GM12873 (cell line): ENCODE measurements around the gene ELAVL3.

ENCODE experiments used
- CTCF ChIP-seq: IDR thresholded peaks from 2 replicates; pipeline ENCODE4 v1.5.1; 2012; ENCODE audit warnings: low read depth, mild to moderate bottlenecking, moderate library complexity, low read length, control low read depth; ENCODE audit not compliant: insufficient read depth; ENCODE audit errors: missing control alignments

ELAVL3 gene

DNA sequence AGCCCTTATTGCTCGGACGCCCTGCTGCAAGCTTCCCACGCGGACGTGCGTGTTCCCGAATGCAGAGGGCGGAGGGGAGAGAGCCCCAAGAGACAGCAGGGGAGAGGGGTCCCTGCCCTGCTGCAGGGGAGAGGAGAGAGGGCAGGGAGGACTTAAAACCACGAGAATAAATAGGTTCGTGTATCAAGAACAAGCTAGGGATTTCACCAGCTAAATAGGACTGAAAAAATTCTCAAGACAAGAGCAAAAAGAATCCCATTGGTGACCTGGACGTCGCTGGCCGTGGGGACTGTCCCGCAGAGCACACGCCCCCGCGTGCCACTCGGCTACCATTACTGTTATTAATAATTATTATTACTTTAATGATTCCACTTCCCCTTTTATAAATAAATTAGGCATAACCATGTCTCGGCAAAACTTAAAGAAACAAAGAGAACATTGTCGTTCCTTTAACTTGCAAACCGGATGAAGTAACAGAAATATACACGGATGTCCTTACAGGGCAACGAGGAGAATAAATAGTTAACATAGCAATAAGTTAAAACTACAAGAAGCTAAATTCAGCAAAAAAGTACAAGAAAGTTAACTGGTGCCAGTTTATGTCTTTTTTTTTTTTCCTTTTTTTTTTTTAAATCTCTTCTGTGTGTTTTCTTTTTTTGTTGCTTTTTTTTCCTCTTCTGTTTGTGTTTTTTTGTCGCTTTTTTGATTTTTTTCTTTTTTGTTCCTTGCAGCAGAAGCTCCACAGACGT is 28.8 kb downstream of the ELAVL3 start:
- TF ChIP-seq CTCF: no peak

DNA sequence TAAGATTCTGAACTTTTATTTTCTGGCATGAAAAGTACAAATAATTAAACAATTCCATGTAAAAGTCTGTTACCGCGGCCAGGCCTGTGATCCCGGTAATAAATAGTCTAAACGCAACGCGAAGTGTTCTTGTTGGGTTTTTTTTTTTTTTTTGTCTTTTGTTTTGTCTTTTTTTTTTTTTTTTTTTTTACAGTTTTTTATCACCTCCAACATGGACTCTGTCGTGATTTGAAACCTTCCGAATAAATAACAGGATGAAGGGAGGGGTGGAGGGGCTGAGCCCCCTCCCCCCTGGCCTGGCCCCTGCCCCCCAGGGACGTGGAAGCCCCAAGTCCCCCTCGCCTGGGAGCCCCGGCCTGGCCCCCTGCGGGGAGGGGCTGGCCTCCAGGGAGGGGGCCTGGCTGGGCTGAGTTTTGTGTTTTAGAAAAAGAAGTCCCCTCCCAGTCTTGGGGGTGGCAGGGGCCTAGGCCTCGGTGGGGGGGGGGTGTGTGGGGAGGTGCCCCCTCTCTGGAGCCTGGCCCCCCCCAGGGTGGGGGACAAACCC is 29.4 kb downstream of the ELAVL3 start:
- TF ChIP-seq CTCF: no peak

GRCh38 chr19:11450570-11451326 is 30.1 kb downstream of the ELAVL3 start:
- TF ChIP-seq CTCF: no peak

DNA sequence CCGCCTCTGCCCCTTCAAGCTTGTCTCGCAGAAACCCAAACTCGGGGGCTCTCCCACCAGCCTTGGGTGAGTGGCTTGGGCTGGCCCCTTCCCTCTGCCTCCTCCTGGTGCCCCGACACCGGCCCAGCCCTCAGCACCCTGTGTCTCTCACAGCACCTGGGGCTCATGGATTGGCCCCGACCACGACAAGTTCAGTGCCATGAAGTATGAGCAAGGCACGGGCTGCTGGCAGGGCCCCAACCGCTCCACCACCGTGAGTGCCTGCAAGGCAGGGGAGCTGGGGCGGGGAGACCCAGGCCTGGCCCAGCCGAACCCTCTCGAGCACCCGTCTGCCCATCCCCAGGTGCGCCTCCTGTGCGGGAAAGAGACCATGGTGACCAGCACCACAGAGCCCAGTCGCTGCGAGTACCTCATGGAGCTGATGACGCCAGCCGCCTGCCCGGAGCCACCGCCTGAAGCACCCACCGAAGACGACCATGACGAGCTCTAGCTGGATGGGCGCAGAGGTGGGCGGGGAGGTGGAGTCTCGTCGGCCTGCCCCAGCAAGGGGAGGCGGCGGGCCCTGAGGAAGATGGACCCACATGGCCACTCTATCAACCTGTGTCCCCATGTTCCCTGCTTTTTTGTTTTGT is 31.8 kb downstream of the ELAVL3 start:
- no peak for TF ChIP-seq CTCF

DNA sequence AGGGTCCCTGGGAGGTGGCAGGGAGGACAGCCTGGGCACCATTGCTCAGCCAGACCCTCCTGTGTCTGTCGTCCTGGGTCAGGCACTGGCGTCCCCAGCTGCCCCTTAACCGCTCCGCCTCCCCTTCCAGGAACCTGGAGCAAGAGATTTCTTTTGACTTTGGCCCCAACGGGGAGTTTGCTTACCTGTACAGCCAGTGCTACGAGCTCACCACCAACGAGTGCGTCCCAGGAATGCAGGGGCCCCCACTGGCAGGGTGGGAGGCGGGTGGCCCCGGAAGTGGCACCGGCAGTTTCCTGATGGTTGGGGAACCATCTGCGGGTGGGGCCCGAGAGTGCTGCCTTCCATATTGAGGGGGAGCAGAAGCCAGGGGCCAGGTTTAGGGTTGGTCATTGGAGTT is 32.4 kb downstream of the ELAVL3 start:
- no peak for TF ChIP-seq CTCF

DNA sequence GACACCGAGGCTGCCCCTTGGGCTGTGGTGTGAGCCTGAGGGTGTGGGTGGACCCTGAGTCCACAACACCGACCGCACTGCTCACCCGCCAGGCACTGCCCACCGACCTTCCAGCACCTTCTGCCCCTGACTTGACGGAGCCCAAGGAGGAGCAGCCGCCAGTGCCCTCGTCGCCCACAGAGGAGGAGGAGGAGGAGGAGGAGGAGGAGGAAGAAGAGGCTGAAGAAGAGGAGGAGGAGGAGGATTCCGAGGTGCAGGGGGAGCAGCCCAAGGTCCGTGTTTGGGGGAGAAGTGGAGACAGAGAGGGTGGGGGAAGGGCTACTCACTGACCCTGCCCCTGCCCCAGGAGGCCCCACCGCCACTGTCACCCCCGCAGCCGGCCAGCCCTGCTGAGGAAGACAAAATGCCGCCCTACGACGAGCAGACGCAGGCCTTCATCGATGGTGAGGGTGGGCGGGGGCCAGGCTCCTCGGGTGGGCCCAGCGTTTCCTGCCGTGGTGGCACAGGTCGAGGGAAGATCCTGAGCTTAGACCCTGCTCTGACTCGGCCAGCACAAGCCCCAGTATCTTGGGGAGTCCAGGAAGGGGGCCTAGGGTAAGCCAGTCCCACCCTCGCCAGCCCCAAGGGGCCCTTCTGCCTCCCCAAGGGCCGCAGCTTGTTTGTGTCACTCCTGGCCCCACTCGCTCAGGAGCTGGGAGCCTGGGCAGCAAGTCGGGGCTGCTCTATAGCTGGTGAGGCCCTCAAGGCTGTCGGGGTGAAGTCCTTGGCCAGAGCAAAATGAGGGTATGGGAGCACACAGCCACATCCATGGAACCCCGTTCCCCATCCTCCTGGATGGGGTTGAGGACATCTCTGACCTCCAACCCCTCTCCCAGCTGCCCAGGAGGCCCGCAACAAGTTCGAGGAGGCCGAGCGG is 33.2 kb downstream of the ELAVL3 start:
- no peak for TF ChIP-seq CTCF
